ENCODE measurements around the gene TRABD.

TRABD gene

DNA sequence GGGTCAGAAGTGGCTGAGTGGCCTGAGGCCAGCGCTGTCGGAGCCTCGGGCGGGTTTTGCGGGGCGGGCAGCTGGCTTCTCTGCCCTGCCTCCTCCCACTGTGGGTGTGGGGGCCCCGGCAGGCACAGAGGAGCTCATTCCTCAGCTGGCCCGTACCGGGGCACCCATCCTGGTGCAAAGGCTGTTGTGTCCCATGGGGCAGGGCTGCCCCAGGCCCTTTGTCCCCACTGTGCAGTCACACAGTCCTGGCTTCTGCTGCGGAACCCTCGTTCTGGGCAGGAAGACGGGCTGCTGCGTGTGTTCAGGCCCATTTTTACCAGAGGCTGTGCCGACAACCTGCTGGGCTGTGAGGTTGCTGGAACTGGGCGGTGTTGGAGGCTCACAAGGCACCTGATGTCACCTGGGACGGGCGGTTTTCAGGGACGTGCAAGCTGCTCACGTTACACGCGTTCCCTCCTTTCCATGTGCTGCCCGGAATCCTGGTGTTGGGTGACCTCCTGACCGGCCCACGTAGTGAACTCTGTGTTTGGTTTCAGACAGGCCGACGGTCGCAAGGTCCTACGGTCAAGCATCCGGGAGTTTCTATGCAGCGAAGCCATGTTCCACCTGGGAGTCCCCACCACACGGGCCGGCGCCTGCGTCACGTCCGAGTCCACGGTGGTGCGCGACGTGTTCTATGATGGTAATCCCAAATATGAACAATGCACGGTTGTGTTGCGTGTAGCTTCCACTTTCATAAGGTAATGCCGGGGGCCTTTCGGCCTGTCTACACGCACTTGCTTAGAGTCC lies 20.3 kb downstream of the TRABD start:
- DNase-seq: no peak

DNA sequence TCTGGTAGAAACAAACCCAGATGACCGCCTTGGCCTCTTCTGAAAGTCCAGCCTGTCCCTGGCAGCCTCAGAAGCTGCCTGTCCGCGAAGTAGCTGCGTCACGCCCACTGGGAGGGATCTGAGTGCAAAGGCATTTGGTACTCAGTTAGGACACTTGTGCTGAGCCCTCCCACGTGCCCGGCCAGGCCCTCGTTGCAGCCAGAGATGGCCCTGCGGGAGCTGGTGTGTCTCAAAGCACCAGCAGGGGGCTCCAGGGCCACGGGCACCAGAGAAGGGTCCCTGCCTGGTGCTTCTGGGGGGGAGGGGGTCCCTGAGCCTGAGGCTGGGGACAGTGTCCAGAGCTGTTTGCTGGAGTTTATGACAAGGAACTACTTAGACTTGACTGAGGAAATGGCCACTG lies 20.9 kb downstream of the TRABD start:
- DNase-seq: no peak

DNA sequence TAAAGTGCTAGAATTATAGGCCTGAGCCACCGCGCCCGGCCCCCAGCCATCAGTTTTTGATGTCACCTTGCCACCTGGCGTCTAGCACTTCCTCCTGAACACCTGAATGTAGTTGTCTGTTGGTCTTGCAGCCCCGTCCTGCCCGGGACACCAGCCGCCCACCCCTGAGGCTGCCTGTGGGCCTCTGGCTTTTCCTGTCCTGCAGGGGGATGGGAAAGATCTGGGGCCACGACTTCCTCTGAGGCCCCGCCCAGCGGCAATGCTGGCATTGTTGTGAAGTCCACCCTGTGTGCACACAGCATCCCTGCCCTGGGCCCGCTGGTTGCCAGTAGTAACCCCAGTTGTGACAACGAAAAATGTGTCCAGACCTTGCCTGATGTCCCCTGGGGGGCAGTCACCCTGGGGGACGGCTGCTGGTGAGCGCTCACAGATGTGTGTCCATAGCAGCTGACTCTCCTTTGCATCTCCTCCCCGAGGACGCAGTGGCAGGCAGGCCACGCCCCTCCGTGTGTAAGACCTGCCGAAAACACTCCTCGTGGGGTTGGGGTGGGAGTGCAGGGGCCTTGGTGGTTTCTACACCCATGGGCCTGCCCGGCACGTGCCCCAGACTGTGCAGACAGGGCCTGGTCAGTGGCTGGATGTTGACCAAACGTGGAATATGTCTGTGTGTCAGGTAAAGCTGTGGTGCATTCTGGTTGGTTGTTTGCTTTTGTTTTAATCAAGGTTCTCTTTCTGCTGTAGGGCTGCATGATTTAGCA lies 21.8 kb downstream of the TRABD start:
- DNase-seq: no peak

DNA sequence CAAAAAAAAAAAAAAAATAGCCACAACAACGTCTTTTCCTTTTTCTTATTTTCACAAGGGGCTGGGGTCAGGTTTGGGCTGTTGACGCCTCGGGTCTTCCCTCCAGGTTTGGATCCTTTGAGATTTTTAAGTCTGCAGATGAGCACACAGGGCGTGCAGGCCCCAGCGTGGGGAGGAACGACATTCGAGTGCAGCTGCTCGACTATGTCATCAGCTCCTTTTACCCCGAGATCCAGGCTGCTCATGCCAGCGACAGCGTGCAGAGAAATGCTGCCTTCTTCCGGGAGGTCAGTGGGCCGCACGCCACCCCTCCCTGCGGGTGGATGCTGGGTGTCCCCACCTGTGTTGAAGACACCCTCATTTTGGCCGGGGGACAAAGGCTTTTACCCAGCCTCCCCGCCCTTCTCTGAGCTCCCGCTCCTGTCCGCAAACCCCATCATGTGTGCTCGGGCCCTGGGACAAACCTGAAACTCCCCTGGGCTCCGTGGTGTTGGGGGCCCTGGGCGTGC lies 22.8 kb downstream of the TRABD start:
- no peak for DNase-seq

DNA sequence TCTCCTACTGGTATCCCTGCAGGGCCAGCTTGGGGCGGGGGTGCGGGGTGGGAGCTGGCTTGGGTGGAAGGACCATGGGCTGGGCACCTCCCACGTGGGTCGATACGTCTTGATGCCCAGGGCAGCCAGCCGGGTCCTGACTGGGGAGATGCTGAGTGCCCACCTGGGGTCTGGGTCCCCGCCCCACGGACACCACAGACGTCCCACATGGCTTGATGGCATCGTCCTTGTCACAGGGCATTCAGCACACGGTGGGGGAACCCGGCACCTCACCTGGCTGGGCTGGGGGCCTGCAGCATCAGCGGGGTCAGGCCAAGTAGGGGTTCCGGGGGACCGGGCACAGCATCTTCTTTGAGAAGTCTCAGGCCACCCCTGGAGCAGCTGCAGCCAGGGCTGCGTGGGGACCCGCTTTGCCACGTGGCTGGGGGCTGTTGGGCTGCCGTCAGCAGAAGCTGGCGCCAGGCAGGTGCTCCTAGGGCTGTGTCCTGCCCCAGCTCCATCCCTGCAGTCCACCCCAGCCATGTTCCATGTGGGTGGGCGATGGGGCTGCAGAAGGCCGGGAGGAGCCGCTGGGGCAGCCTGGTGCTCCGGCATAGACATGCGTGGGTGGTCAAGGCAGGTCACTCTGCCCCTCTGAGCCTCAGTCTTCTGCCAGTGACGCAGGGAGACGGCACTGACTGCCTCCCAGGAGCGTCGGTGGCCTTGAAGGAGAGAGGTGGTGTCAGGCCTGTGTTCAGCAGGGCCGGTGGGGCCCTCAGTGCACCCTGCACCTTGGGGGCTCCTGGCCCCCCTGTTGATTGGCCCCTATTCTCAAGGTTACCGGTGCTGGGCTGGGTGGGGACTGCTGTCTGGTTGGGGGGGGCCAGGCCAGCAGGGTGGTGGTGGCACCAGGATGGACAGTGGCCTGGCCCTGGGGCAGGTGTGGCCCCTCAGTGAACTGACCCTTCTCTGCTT lies 23.5 kb downstream of the TRABD start:
- no peak for DNase-seq

DNA sequence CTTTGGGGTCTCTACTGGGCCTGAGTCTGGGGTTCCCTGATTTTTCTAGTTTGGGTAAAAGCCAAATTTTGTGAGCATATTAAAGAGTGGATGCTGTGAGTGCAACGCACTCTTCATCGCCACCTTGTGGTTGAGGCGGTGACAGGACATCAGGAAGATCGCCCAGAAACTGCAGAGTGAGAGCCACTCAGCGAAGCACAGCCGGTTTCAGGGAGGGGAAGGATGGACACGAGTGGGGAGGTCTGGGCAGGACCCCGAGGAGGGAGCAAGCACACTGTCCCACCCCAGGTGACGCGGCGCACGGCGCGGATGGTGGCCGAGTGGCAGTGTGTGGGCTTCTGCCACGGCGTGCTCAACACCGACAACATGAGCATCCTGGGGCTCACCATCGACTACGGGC lies 24.2 kb downstream of the TRABD start:
- peak; percentile 46 for DNase-seq

DNA sequence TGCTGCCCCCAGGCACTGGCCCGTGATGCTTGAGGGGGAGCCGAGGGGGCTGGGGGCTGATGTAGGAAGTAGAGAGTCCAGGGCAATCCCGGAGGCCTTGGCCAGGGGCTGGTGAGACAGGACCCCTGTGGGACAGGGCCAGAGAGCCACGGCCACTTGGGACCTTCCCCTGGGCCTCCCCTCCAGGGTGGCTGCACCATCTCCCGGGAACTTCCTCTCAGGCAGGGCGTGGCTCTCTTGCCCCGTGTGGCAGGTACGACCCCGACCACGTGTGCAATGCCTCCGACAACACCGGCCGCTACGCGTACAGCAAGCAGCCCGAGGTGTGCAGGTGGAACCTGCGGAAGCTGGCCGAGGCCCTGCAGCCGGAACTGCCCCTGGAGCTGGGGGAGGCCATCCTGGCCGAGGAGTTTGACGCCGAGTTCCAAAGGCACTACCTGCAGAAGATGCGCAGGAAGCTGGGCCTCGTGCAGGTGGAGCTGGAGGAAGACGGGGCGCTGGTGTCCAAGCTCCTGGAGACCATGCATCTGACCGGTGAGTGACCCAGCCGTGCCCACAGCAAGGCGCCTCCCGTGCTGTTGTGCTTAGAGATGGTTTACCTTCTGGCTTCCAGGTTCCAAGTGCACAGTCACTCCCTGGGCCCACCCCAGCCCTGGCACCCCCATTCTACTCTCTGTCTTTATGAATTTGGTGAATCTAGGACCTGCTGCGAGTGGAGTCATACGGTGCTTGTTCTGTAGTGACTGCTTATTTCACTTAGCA lies 24.8 kb downstream of the TRABD start:
- DNase-seq: no peak

DNA sequence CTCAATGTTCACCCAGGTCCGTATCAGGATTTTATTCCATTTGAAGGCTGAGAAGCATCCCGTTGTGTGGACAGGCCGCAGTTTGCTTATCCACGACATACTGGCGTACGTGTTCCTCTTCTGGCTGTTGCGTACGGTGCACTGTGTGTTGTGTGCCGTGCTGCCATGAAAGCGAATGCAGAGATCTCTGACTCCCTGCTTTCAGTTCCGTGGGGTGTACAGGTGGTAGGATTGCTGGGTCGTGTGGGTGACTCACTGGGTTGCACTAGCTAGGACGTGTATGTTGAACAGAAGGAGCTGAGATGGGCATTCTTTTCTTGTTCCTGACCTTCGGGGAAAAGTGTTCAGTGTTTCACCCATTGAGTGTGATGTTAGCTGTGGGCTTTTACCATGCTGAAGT lies 25.4 kb downstream of the TRABD start:
- no peak for DNase-seq

DNA sequence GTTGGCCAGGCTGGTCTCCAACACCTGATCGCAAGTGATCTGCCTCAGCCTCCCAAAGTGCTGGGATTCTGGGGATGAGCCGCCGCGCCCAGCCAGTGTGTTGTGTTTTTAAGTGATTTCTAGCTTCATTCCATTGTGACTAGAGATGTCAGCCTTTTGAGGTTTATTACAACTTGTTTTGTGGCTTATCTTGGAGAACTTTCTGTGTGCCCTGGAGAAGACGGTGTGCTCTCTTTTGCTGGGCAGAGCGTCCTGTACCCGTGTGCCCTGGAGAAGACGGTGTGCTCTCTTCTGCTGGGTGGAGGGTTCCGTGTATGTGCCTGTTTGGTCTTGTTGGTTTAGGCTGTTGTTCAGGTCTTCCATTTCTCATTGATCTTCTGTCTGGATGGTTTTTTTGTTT lies 27.6 kb downstream of the TRABD start:
- DNase-seq: no peak

DNA sequence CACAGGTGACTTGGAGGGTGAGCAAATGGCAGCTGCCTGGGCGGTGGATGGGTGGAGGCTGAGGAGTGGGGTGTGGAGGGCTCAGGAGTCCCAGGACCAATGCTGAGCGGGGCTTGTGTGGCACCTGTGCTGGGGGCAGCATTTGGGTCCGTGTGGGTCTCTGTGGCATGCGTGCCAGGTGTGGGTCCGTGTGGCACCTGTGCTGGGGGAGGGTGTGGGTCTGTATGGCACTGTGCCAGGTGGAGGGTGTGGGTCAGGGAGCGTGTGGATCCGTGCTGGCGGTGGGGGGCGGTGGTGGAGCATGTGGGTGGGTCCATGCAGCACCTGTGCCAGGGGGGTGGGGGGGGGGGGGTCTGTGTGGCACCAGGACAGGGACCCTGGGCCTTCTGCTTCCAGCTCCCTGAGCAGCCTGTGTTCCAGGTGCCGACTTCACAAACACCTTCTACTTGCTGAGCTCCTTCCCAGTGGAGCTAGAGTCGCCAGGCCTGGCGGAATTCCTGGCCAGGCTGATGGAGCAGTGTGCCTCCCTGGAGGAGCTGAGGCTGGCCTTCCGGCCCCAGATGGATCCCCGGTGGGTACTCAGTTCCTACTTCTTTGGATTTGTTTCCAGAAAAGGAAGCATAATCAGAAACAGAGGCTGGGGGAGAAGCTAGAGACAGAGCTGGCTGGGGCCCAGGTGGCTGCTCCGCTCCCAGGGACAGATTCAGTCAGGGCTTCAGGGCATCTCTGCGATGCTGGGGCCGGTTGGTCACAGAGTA lies 29.8 kb downstream of the TRABD start:
- DNase-seq: no peak

DNA sequence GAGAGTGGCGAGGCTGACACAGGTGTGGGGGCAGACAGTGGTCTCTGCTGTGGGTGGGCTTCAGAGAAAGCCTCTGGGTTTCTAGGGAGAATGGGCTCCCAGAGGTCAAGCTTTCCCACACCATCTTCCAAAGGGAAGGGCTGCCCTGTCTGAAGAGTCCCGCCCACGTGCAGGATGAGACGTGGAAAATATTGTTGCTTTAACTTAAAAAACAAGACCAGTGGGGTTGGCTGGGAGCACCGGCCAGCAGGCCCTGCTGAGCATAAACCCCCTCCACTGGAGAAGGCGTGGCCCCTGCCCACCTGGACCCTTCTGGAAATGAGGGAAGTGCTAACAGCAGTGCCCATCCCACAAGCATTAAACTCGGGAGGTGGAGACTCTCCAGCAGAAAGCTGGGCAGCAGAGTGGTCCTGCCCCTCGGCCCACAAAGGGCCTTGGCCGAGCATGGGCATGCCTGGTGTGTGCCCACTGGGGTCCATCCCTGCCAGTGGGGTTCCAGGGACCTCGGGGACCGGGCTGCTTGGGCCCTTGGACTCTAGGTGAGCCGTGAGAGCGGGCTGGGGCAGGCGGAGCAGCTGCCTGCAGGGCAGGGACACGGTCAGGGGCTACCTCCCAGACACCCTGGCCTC lies 30.5 kb downstream of the TRABD start:
- no peak for DNase-seq

DNA sequence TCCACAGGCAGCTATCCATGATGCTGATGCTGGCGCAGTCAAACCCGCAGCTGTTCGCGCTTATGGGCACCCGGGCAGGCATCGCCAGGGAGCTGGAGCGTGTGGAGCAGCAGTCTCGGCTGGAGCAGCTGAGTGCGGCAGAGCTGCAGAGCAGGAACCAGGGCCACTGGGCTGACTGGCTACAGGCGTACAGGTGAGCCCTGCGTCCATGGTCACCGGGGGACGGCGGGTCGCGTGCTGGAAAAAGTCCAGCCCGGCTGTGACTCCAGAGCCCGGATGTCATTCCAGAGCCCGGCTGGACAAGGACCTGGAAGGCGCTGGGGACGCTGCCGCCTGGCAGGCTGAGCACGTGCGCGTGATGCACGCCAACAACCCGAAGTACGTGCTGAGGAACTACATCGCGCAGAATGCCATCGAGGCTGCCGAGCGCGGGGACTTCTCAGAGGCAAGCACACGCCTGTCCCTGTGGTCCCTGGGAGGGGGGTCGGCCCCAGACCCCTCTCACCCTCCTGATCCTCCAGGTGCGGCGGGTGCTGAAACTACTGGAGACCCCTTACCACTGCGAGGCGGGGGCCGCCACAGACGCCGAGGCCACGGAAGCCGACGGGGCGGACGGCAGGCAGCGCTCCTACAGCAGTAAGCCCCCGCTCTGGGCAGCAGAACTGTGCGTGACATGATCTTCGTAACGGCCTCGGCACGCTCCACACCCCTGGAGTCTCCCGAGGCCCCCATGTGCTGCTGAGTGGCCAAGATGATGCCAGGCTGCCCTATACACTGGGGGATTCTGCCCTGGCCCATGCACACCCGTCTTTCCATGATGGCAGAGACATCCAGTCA lies 31.2 kb downstream of the TRABD start:
- DNase-seq: no peak

DNA sequence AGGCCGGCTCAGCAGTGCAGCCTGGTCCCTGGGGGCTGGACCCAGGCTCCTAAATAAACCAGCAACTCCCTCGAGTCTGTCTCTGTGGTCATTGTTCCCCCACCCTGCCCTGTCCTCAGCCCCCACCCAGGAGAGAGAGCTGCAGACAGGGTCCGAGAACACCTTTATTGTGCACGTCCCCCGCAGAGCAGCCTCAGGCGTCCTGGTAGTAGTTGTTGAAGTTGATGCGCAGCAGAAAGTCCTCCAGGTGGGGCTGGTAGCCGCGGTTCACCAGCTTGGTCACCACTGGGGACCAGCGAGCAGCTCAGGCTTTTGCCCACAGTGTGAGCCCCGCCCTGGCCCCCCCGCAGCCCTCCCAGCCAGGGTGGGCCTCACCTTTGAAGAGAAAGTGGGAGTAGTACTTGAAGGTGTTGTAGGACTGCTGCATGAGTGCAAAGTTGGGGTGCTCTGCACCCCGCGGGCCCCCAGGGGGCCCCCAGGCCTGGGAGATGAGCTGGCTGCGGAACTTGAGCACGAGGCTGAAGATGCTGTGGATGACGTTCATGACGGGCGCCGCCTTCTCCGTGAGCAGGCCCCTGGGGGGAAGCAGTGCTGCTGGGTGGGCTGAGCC lies 31.9 kb downstream of the TRABD start:
- DNase-seq: no peak

DNA sequence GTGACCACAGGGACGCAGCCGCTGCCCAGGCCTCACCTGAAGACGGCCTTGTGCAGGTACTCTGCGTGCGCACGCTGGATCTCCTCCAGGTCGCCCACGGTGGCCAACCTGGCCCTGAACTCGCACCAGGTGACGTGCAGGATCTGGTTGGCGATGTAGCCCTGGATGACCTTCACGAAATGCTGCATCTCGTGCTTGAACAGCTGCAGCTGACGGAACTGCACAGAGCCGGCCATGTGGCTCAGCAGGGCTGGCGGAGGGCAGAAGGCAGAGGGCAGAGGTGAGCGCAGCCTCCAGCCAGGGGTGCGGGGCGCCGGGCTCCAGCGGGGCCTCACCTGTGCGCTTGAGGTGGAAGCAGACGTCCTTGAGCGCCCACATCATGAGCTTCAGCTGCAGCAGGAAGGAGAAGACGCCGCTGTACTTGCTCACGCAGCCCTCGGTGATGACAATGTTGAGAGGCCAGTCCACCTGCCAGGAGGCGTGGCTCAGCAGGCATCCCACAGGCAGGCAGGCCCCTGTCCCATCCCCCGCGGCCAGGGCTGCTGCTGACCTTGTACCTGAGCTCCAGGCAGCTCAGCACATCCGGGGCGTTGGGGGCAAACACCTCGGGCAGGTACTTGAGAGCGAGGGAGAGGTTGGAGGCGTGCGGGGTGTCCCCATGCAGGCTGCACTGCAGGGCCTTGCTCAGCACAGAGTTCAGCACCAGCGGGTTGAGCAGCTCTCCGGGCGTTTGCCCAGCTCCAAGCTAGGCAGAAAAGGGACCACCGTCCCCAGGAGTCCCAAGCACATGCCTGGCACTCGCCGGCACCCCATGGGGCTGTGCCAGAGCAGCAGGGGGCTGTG lies 32.7 kb downstream of the TRABD start:
- DNase-seq: no peak

DNA sequence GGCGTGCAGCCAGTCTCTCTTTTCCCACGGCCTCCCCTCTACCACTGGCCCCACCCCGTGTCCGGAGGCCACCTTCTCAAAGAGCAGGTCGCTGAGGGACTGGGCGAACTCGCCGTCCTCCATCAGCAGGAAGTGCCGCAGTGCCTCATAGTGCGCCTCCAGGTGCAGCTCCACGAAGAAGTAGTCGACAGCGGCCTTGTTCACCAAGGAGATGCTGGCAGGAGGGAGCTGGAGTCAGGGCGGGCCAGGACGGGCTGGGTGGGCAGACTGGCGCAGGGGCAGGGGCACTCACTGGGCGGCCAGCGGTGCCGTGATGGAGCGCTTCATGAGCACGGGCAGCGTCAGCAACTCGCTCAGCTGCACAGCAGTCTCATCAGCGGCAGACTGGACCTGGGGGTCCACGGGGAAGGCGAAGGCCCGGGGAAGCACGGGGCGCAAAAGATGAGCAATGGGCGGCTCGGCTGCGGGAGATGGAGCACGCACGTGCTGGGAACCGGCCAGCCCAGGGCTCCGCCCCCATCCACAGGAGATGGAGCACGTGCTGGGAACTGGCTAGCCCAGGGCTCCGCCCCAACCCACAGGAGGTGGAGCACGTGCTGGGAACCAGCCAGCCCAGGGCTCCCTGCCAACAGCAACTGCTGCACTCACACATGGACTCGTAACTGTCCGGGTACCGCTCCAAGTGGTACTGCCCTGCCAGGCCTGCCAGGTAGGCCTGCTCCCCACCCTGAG lies 33.4 kb downstream of the TRABD start:
- DNase-seq: peak; percentile 33

DNA sequence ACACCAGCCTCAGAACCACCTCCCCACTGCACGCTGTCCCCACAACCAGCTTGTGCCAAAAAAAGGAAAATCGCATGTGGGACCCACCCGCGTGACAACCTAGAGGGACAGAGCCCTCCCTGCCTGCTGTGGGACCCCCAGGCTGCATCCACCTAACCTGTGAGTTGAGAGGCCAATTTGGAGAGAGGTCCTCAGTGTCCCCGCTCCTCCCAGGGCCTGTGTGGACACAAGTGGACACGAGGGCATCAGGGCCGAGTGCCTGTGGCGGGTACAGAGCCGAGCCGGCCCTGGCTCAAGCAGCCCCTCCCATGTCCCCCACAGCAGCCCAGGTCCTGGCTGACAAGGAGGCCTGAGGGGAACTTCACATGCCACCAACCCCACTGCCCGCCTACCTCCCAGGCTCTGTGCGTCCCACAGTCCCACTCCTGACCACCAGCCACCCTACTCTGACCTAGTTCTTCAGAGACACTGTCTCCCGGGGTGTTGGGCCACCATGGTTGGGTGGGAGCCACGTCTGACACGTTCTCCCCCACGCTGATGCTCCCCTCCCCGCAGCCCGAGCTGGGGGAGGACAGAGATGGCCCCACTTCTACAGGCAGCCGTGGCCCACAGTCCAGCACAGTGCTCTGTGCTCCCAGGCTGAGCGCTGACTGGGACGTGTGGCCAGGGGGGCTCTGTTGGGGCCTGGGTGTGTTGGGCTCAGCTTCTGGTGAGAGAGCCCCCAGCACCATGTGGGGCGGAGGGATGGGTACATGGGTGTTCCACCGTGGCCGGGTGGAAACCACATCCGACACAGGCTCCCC lies 34.3 kb downstream of the TRABD start:
- DNase-seq: no peak
